Astrocyte (in vitro differentiated cells and primary cell): ENCODE data around the gene ZNF778.

Experiments
- EZH2 ChIP-seq: IDR thresholded peaks from 2 replicates; pipeline ENCODE4 v1.6.1; 2012; ENCODE audit warnings: mild to moderate bottlenecking, low read length, inconsistent platforms; ENCODE audit not compliant: insufficient read depth
- TF ChIP-seq, protein P1 (sequence below): IDR thresholded peaks from 2 replicates; pipeline ENCODE4 v1.5.1; 2011; ENCODE audit warnings: low read depth, mild to moderate bottlenecking, inconsistent platforms, low read length, moderate library complexity; ENCODE audit not compliant: insufficient read depth

DNA sequence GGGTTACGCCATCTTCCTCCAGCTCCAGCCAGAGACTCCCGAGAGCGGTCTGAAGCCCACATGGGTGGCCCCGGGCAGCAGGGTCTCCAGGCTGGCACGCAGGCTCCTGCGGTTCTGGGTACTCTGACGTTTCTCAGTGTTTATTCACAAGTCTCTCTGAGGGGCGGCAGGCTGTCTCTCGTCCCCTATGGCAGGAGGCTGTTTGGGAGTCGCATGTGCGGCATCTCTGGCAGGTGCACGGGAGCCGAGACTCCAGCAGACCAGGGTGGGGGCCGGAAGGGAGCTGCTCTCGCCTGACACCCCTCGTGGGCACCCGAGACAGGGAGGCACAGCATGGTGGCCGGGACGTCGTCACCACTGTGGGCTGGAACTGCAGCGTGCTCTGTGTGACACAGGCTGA lies 48.1 kb downstream of the ZNF778 start:
- TF ChIP-seq, protein P1, sequence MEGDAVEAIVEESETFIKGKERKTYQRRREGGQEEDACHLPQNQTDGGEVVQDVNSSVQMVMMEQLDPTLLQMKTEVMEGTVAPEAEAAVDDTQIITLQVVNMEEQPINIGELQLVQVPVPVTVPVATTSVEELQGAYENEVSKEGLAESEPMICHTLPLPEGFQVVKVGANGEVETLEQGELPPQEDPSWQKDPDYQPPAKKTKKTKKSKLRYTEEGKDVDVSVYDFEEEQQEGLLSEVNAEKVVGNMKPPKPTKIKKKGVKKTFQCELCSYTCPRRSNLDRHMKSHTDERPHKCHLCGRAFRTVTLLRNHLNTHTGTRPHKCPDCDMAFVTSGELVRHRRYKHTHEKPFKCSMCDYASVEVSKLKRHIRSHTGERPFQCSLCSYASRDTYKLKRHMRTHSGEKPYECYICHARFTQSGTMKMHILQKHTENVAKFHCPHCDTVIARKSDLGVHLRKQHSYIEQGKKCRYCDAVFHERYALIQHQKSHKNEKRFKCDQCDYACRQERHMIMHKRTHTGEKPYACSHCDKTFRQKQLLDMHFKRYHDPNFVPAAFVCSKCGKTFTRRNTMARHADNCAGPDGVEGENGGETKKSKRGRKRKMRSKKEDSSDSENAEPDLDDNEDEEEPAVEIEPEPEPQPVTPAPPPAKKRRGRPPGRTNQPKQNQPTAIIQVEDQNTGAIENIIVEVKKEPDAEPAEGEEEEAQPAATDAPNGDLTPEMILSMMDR: no peak
- no peak for TF ChIP-seq EZH2
